ENCODE results near the gene CCNY.

The CCNY gene

GRCh38 chr10:35369049-35369611 lies 32.8 kb downstream of the CCNY start:
- TF ChIP-seq CTCF (IDR thresholded peaks at IDR 0.05), result no peak

- no peak for TF ChIP-seq CTCF (IDR thresholded peaks at IDR 0.05)
These were observed 35.4 kb downstream of the CCNY start for GRCh38 chr10:35371731-35372130.

- no peak for TF ChIP-seq CTCF (IDR thresholded peaks at IDR 0.05)
These were observed 36.0 kb downstream of the CCNY start for GRCh38 chr10:35372329-35372728.

- TF ChIP-seq CTCF (IDR thresholded peaks at IDR 0.05), result no peak
These were observed 38.9 kb downstream of the CCNY start for GRCh38 chr10:35375091-35375765.

GRCh38 chr10:35377050-35377728 lies 40.9 kb downstream of the CCNY start:
- no peak for TF ChIP-seq CTCF (IDR thresholded peaks at IDR 0.05)

GRCh38 chr10:35378541-35379210 lies 42.4 kb downstream of the CCNY start:
- no peak for TF ChIP-seq CTCF (IDR thresholded peaks at IDR 0.05)

GRCh38 chr10:35379226-35380137 lies 43.2 kb downstream of the CCNY start:
- TF ChIP-seq CTCF (IDR thresholded peaks at IDR 0.05), result no peak

Data from LNCAP (cell line).